ENCODE measurements around the gene CDKN2B.
"Not testable (repeated sequence)": the region's sequence is repeated elsewhere in the genome, so short reads cannot be mapped to it uniquely, and the experiment has no call there.

Gene CDKN2B

GRCh38 chr9:21969011-21969940 is 39.8 kb downstream of the CDKN2B start:
- DNase-seq (ENCODE audit: low read depth), result no peak

GRCh38 chr9:21968331-21969010 is 40.6 kb downstream of the CDKN2B start:
- no peak for DNase-seq (ENCODE audit: low read depth)

- DNase-seq (ENCODE audit: low read depth), result no peak
Observed at GRCh38 chr9:21967702-21968101, 41.4 kb downstream of the CDKN2B start.

GRCh38 chr9:21967169-21967568 is 41.9 kb downstream of the CDKN2B start:
- no peak for DNase-seq (ENCODE audit: low read depth)

GRCh38 chr9:21966140-21966851 is 42.8 kb downstream of the CDKN2B start:
- DNase-seq (ENCODE audit: low read depth), result no peak

- no peak for DNase-seq (ENCODE audit: low read depth)
Observed at GRCh38 chr9:21965401-21965951, 43.6 kb downstream of the CDKN2B start.

GRCh38 chr9:21964925-21965385 is 44.1 kb downstream of the CDKN2B start:
- DNase-seq (ENCODE audit: low read depth), result no peak

GRCh38 chr9:21961569-21961968 is 47.5 kb downstream of the CDKN2B start:
- DNase-seq (ENCODE audit: low read depth), result no peak

- DNase-seq (ENCODE audit: low read depth), result not testable (repeated sequence)
Observed at GRCh38 chr9:21959268-21959667, 49.8 kb downstream of the CDKN2B start.

- DNase-seq (ENCODE audit: low read depth), result no peak
Observed at GRCh38 chr9:21958833-21959232, 50.3 kb downstream of the CDKN2B start.
